Lower lobe of right lung (tissue), 2 donors: ENCODE results near the gene FOXI2. TPM values are rescaled to one million over a fixed set of nuclear protein-coding genes. Genes with fewer than 3 reads are reported as not detected.

Experiments used
- ATAC-seq, 2 donors: fragments of 200-7000 bp; cut with Tn5 transposase; one replicate each; pipeline ENCODE4 v1.9.1; 2020 to 2022; ENCODE audit warnings: mild to moderate bottlenecking in 2 of 2, moderate library complexity in 2 of 2
- DNase-seq: peaks from one replicate; pipeline ENCODE4 v3.0.0-alpha.2; 2020
- H3K27ac ChIP-seq: fragments of 200-600 bp; one replicate; pipeline ENCODE4 v1.8.0; 2022
- H3K27me3 ChIP-seq: fragments of 200-600 bp; one replicate; pipeline ENCODE4 v1.8.0; 2022; ENCODE audit warnings: low read depth
- H3K36me3 ChIP-seq: fragments of 200-600 bp; one replicate; pipeline ENCODE4 v1.8.0; 2022; ENCODE audit warnings: mild to moderate bottlenecking
- H3K4me1 ChIP-seq: fragments of 200-600 bp; one replicate; pipeline ENCODE4 v1.8.0; 2022
- H3K4me3 ChIP-seq: fragments of 200-600 bp; one replicate; pipeline ENCODE4 v1.8.0; 2022; ENCODE audit warnings: mild to moderate bottlenecking
- H3K9me3 ChIP-seq: fragments of 200-600 bp; one replicate; pipeline ENCODE4 v1.8.0; 2022
- CTCF ChIP-seq: fragments of 200-600 bp; IDR thresholded peaks from one replicate; pipeline ENCODE4 v1.8.0; 2022; ENCODE audit warnings: antibody characterized with exemption, mild to moderate bottlenecking
- intact Hi-C: fragments of 100-400 bp; cut with DNase I; formaldehyde crosslinking; loops from one replicate; pipeline ENCODE4 v1.11.0; 2022
- total RNA-seq: library from RNA; stranded (reverse); fragmentation: NEBNext Ultra II Directional; extraction: Animal tissue kit (Norgen Biotek cat#: 25700); gene quantifications from one replicate; pipeline ENCODE4 v1.2.1, GENCODE V29; 2021
- donor health status: DM: no; HTN: yes; CAD: no; lungs with severe emphysema.

FOXI2 gene
- total RNA-seq, 1 donor from 2014 or later = not detected

- no peak overlapping the region for H3K27ac ChIP-seq
- no peak for TF ChIP-seq CTCF
- intact Hi-C loops = no loop called here
- DNase-seq (no peak), ATAC-seq (no peak)
- no peaks in the 10 kb centered on the region for H3K36me3 ChIP-seq
- no peaks in the 10 kb centered on the region for H3K4me1 ChIP-seq
- H3K9me3 ChIP-seq = no peaks in the 10 kb centered on the region
- H3K27me3 ChIP-seq = no peaks in the 10 kb centered on the region
- no peak overlapping the region for H3K4me3 ChIP-seq
These were observed 22.3 kb downstream of the FOXI2 start for GRCh38 chr10:127759276-127759675.

- DNase-seq = no peak
- Histone ChIP-seq H3K4me3 (no peak overlapping the region), H3K36me3 (no peaks in the 10 kb centered on the region), H3K27ac (no peak overlapping the region), H3K4me1 (no peaks in the 10 kb centered on the region), H3K27me3 (no peaks in the 10 kb centered on the region), H3K9me3 (no peaks in the 10 kb centered on the region)
- no peak for TF ChIP-seq CTCF
- intact Hi-C loops = no loop called here
- no peak for ATAC-seq
These were observed 25.9 kb downstream of the FOXI2 start for GRCh38 chr10:127762925-127763324.

- DNase-seq = no peak
- H3K27ac ChIP-seq = no peak overlapping the region
- intact Hi-C loops = no loop called here
- no peak for ATAC-seq
- TF ChIP-seq CTCF = no peak
- H3K4me1 ChIP-seq = no peaks in the 10 kb centered on the region
- H3K9me3 ChIP-seq = no peaks in the 10 kb centered on the region
- H3K36me3 ChIP-seq = no peaks in the 10 kb centered on the region
- H3K4me3 ChIP-seq = no peak overlapping the region
- H3K27me3 ChIP-seq = no peaks in the 10 kb centered on the region
These were observed 38.0 kb downstream of the FOXI2 start for GRCh38 chr10:127774766-127775559.

- DNase-seq (no peak), ATAC-seq (no peak)
- Histone ChIP-seq H3K4me1 (no peaks in the 10 kb centered on the region), H3K9me3 (no peaks in the 10 kb centered on the region), H3K4me3 (no peak overlapping the region), H3K36me3 (no peaks in the 10 kb centered on the region), H3K27ac (no peak overlapping the region), H3K27me3 (no peaks in the 10 kb centered on the region)
- no peak for TF ChIP-seq CTCF
- intact Hi-C loops = no loop called here
These were observed 39.8 kb downstream of the FOXI2 start for GRCh38 chr10:127776816-127777215.

- H3K4me1 ChIP-seq = no peaks in the 10 kb centered on the region
- no peak overlapping the region for H3K4me3 ChIP-seq
- intact Hi-C loops = no loop called here
- no peak for TF ChIP-seq CTCF
- H3K27me3 ChIP-seq = no peaks in the 10 kb centered on the region
- no peak overlapping the region for H3K27ac ChIP-seq
- DNase-seq (no peak), ATAC-seq (no peak)
- H3K9me3 ChIP-seq = no peaks in the 10 kb centered on the region
- H3K36me3 ChIP-seq = no peaks in the 10 kb centered on the region
These were observed 44.4 kb downstream of the FOXI2 start for GRCh38 chr10:127781412-127781811.
